Left hindlimb (tissue), 1 donor: Measurements from ENCODE around the gene TP53.
"Not testable (repeated sequence)": the region's sequence is repeated elsewhere in the genome, so short reads cannot be mapped to it uniquely, and the experiment has no call there.

Source experiments
- DNase-seq: peaks from one replicate; pipeline ENCODE4 v3.0.0-alpha.2; 2018

TP53 gene

GRCh38 chr17:7629939-7630571 lies 57.2 kb downstream of the TP53 start, which contains the start of gene SHBG:
Gene SHBG (plus strand): TSS chr17:7630135. CDS start chr17:7630173, 38 bp downstream.
- no peak for DNase-seq

DNA sequence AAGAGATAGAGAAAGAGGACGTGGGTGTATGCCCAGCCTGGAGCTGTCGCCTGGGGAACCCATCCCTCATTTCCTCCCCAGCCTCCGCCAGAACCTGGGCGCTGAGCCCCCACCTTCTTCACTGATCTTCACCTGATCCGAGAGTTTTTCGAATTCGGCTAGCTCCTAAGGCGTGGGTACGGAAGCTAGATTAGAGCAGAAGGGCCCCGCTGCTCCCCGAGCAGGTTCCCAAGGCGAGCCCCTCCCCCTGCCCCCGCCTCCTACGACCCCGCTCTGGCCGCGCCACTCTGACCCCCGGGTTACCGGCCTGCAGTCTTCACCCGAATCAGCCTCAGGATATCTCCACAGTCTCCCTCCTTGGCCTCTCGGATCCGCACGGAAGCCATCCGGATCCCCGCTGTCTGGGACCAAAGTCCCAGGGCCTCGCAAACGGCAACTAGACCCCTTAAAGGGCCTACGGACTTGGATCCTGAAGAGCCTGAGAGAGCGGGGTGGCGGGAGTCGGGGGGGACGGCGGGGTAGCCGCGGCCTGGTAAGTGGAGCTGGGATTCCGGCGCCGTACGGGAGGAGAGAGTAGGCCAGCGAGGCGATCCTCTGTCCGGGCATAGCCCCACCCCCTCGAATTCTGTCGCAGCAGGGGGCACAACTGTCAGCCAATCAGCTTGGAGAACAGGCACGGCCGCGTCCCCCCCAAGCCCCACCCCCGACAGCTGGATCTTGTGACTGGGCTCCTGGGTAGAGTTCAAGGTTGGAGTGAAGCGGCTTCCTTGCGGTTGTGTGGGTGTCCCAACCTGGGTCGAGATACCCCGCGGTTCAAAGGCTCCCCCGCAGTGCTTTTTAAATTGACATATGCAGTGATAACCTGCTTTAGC lies 59.8 kb downstream of the TP53 start, which contains the start of gene SAT2:
Gene SAT2 (minus strand): TSS at position 572 of the 872 bp plus-strand sequence. CDS start 186 bp downstream, at position 386.
- peak; percentile 97 for DNase-seq

DNA sequence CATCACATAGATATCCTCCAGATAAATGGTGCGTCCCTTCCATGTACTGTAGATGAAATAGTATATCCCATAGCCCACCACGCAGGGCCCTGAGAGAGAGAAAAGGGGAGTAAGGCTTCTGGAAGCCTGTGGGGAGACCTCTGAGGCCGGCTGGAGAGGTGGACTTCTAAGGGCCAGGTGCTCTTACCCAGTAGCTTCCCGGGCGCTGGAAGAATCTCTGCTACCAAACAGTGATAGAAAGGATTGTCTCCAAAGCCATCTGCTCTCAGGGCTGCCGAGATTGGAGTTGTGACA lies 60.4 kb downstream of the TP53 start:
- DNase-seq, result no peak

GRCh38 chr17:7626307-7626706 lies 61.0 kb downstream of the TP53 start:
- no peak for DNase-seq

DNA sequence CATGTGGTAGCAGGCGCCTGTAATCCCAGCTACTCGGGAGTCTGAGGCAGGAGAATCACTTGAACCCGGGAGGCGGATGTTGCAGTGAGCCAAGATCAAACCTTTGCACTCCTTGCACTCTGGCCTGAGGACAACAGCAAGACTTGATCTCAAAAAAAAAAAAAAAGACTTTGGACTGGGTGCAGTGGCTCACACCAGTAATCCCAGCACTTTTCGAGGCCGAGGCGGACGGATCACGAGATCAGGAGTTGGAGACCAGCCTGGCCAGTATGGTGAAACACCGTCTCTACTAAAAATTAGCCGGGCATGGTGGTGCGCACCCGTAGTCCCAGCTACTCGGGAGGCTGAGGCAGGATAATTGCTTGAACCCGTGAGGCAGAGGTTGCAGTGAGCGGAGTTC lies 61.5 kb downstream of the TP53 start:
- DNase-seq, result not testable (repeated sequence)

DNA sequence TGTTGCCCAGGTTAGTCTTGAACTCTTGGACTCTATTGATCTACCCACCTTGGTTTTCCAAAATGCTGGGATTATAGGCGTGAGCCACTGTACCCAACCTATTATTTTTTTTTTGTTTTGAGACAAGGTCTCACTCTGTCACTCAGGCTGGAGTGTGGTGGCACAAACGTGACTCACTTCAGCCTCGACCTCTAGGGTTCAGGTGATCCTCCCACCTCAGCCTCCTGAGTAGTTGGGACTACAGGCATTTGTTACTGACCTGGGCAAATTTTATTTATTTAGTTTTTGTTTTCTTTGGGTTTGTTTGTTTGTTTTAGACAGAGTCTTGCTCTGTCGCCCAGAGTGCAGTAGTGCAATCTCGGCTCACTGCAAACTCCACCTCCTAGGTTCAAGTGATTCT lies 63.6 kb downstream of the TP53 start:
- DNase-seq, result no peak

DNA sequence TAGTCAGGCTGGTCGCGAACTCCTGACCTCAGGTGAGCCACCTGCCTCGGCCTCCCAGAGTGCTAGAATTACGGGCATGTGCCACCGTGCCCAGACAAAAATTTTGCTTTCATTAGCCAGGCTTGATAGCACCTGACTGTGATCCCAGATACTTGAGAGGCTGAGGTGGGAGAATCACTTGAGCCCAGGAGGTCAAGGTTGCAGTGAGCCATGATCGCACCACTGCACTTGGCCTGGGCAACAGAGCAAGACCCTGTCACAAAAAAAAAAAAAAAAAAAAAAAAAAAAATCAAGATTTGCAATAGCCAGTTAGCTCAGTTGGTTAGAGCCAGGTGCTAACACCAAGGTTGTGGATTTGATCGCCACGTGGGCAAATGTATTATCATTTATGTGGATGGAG lies 66.5 kb downstream of the TP53 start:
- no peak for DNase-seq

DNA sequence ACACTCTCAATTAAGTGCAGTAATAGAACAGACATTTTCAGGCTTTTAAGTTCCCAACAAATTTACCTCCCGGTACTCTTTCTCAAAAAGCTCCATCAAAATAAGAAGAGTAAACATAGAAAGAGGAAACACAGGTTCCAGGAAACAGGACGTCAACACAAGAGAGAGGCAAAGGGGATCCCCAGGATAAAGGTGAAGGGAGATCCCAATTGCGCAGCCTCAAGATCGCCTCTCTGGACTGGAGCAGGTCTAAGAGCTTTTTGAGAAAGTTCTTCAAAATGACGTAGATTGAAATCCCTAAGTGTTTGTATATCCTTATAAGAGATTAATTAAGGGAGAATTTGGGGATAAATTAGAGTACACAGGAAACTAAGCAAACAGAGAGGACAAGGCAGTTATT lies 68.7 kb downstream of the TP53 start:
- DNase-seq, result no peak
